ENCODE data around the gene C5orf58. TPM values are rescaled to one million over a fixed set of nuclear protein-coding genes. Genes with fewer than 3 reads are reported as not detected.

Gene C5orf58
- total RNA-seq, 2 donors from 2014 or later: not detected

- Histone ChIP-seq H3K4me3 (no peak overlapping the region), H3K36me3 (no peaks in the 10 kb centered on the region), H3K4me1 (no peaks in the 10 kb centered on the region), H3K9me3 (no peaks in the 10 kb centered on the region), H3K27me3 (no peaks in the 10 kb centered on the region), H3K9ac (ENCODE audit: low read depth in 2 of 2, low read length in 2 of 2) (no peak overlapping the region), H3K27ac (no peak overlapping the region)
- TF ChIP-seq, protein P1, sequence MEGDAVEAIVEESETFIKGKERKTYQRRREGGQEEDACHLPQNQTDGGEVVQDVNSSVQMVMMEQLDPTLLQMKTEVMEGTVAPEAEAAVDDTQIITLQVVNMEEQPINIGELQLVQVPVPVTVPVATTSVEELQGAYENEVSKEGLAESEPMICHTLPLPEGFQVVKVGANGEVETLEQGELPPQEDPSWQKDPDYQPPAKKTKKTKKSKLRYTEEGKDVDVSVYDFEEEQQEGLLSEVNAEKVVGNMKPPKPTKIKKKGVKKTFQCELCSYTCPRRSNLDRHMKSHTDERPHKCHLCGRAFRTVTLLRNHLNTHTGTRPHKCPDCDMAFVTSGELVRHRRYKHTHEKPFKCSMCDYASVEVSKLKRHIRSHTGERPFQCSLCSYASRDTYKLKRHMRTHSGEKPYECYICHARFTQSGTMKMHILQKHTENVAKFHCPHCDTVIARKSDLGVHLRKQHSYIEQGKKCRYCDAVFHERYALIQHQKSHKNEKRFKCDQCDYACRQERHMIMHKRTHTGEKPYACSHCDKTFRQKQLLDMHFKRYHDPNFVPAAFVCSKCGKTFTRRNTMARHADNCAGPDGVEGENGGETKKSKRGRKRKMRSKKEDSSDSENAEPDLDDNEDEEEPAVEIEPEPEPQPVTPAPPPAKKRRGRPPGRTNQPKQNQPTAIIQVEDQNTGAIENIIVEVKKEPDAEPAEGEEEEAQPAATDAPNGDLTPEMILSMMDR (IDR thresholded peaks at IDR 0.05): no peak
- DNase-seq: no peak
- intact Hi-C loops (cut with DNase I): no loop called here
Measured at GRCh38 chr5:170216257-170216864, 16.4 kb upstream of the C5orf58 start.

DNA sequence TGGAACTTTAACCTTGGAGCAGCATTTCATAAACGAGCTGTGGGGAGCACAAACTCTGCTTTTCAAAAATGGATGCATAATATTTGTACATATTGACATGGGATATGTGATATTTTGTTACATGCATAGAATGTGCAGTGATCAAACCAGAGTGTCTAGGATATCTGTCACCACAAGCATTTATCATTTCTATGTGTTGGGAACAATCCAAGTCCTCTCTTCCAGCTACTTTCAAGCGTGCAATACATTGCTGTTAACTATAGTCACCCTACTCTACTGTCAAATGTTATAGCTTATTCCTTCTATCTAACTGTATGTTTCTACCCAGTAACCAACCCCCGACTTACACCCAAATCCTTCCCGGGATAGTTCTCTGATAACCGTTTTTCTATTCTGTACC lies 15.0 kb upstream of the C5orf58 start:
- no peak for DNase-seq
- Histone ChIP-seq H3K27ac (no peak overlapping the region), H3K4me3 (no peak overlapping the region), H3K9ac (ENCODE audit: low read depth in 2 of 2, low read length in 2 of 2) (no peak overlapping the region), H3K36me3 (no peaks in the 10 kb centered on the region), H3K27me3 (no peaks in the 10 kb centered on the region), H3K4me1 (no peaks in the 10 kb centered on the region), H3K9me3 (no peaks in the 10 kb centered on the region)
- TF ChIP-seq, protein P1 (IDR thresholded peaks at IDR 0.05): no peak
- intact Hi-C loops (cut with DNase I): no loop called here

DNA sequence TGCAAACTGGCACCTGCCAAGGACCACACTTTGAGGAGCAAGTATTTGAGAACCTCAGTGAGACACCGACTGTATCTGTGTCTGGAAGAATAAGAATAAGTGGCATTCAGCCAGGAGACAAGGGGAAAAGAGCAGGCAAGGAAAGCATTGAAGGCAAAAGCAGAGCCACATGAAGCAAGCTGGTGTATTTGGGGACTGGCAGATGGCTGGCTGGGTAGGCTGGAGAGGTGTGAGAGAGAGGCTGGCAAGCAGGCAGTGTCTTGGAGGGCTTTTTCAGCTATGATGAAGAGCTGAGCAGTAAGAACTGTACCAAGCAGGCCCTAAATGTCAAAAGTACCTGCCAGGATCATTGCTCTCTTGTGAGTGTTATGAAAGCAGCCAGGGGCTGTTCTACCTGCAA lies 14.1 kb upstream of the C5orf58 start:
- TF ChIP-seq, protein P1 (IDR thresholded peaks at IDR 0.05): no peak
- Histone ChIP-seq H3K36me3 (no peaks in the 10 kb centered on the region), H3K9ac (ENCODE audit: low read depth in 2 of 2, low read length in 2 of 2) (no peak overlapping the region), H3K4me3 (no peak overlapping the region), H3K27me3 (no peaks in the 10 kb centered on the region), H3K27ac (no peak overlapping the region), H3K9me3 (no peaks in the 10 kb centered on the region), H3K4me1 (no peaks in the 10 kb centered on the region)
- DNase-seq: no peak
- intact Hi-C loops (cut with DNase I): no loop called here

DNA sequence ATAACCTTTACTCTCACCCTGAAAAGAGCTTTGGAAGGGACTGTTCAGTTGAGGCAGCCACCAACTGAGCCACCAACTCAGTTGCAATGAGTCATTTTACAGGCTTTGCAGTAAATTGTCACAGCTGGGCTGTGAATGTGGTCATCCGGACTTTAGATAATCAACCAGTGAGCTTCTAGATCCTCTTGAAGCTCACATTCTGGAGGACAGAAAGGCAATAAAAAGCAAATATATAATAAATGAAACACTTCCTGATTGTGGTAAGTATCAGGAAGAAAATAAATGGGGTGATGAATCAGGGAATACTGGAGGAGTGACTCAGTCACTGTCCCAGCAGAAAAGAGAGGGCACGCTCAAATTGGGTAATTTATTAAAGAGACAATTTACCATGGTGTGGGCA lies 13.2 kb upstream of the C5orf58 start:
- Histone ChIP-seq H3K27ac (no peak overlapping the region), H3K9ac (ENCODE audit: low read depth in 2 of 2, low read length in 2 of 2) (no peak overlapping the region), H3K9me3 (no peaks in the 10 kb centered on the region), H3K36me3 (no peaks in the 10 kb centered on the region), H3K4me3 (no peak overlapping the region), H3K27me3 (no peaks in the 10 kb centered on the region), H3K4me1 (no peaks in the 10 kb centered on the region)
- TF ChIP-seq, protein P1 (IDR thresholded peaks at IDR 0.05): no peak
- intact Hi-C loops (cut with DNase I): no loop called here
- no peak for DNase-seq

- TF ChIP-seq, protein P1 (IDR thresholded peaks at IDR 0.05): no peak
- H3K27me3 ChIP-seq: no peaks in the 10 kb centered on the region
- no peaks in the 10 kb centered on the region for H3K4me1 ChIP-seq
- intact Hi-C loops (cut with DNase I): no loop called here
- H3K4me3 ChIP-seq: no peak overlapping the region
- DNase-seq: no peak
- no peak overlapping the region for H3K27ac ChIP-seq
- no peak overlapping the region for H3K9ac ChIP-seq (ENCODE audit: low read depth in 2 of 2, low read length in 2 of 2)
- no peaks in the 10 kb centered on the region for H3K36me3 ChIP-seq
- no peaks in the 10 kb centered on the region for H3K9me3 ChIP-seq
Measured at GRCh38 chr5:170220191-170220590, 12.6 kb upstream of the C5orf58 start.

All from colonic mucosa (tissue), 4 donors.